IMR-90 (cell line): ENCODE measurements around the gene PITPNM2. TPM values are rescaled to one million over a fixed set of nuclear protein-coding genes. Genes with fewer than 3 reads are reported as not detected.

Experiments used
- ATAC-seq: fragments of 200-7000 bp; cut with Tn5 transposase; 2 replicates; pipeline ENCODE4 v1.9.1; 2020; ENCODE audit warnings: low read depth, mild to moderate bottlenecking, moderate library complexity
- BruUV-seq: library from RNA; stranded (reverse); fragments of 400-500 nt; replicated peaks from 2 replicates; lab custom pipeline; 2021; lab: Mats Ljungman, UMichigan
- CTCF ChIA-PET: fragments of 300-600 bp; formaldehyde crosslinking; extraction: SDS; loops from one replicate; lab custom pipeline; 2021; ENCODE audit warnings: antibody characterized with exemption; lab: Yijun Ruan, JAX
- POLR2A ChIA-PET: fragments of 300-600 bp; sonication (Branson Sonifier 250); formaldehyde crosslinking; loops from one replicate; lab custom pipeline; 2022; ENCODE audit warnings: antibody characterized with exemption; ENCODE audit not compliant: unreplicated experiment; lab: Charles Lee
- DNase-seq: peaks from one replicate; pipeline ENCODE4 v3.0.0; 2013
- H2AFZ ChIP-seq: replicated peaks from 2 replicates; pipeline ENCODE3; 2013; ENCODE audit warnings: low read length, mild to moderate bottlenecking; ENCODE audit not compliant: poor library complexity
- H2AK5ac ChIP-seq: 2 replicates; pipeline ENCODE4 v1.6.1; 2013; ENCODE audit warnings: low read depth, low read length, inconsistent platforms
- H2AK9ac ChIP-seq: replicated peaks from 2 replicates; pipeline ENCODE3; 2013; ENCODE audit warnings: mild to moderate bottlenecking, low read depth, low read length, moderate library complexity; ENCODE audit not compliant: poor library complexity
- H2BK120ac ChIP-seq: 2 replicates; pipeline ENCODE4 v1.6.1; 2013; ENCODE audit warnings: low read depth, low read length, inconsistent platforms
- H2BK15ac ChIP-seq: 3 replicates; pipeline ENCODE4 v1.6.1; 2013; ENCODE audit warnings: low read depth, low read length, inconsistent platforms
- H2BK20ac ChIP-seq: 2 replicates; pipeline ENCODE4 v1.6.1; 2013; ENCODE audit warnings: low read depth, mild to moderate bottlenecking, inconsistent platforms, low read length, moderate library complexity
- H2BK5ac ChIP-seq: 2 replicates; pipeline ENCODE4 v1.6.1; 2013; ENCODE audit warnings: mild to moderate bottlenecking, low read depth, low read length, inconsistent platforms; ENCODE audit not compliant: poor library complexity, severe bottlenecking
- H3K14ac ChIP-seq: replicated peaks from 2 replicates; pipeline ENCODE4 v1.6.1; 2013; ENCODE audit warnings: low read depth, low read length, inconsistent platforms
- H3K18ac ChIP-seq: 2 replicates; pipeline ENCODE4 v1.6.1; 2013; ENCODE audit warnings: low read depth, low read length, control low read depth
- H3K23ac ChIP-seq: 2 replicates; pipeline ENCODE4 v1.6.1; 2013; ENCODE audit warnings: low read depth, low read length, inconsistent platforms
- H3K27ac ChIP-seq: 2 replicates; pipeline ENCODE4 v1.5.1; 2013; ENCODE audit warnings: mild to moderate bottlenecking, control low read depth, low read length; ENCODE audit not compliant: insufficient read depth
- H3K27me3 ChIP-seq: 2 replicates; pipeline ENCODE4 v1.6.1; 2013; ENCODE audit warnings: low read length; ENCODE audit not compliant: control insufficient read depth, insufficient read depth
- H3K36me3 ChIP-seq: 2 replicates; pipeline ENCODE4 v1.6.1; 2013; ENCODE audit warnings: low read length, mixed read lengths; ENCODE audit not compliant: control insufficient read depth, insufficient read depth
- H3K4ac ChIP-seq: 2 replicates; pipeline ENCODE4 v1.6.1; 2013; ENCODE audit warnings: low read depth, low read length, inconsistent platforms
- H3K4me1 ChIP-seq: 2 replicates; pipeline ENCODE4 v1.6.1; 2013; ENCODE audit warnings: low read length, mixed read lengths; ENCODE audit not compliant: control insufficient read depth, insufficient read depth
- H3K4me2 ChIP-seq: 2 replicates; pipeline ENCODE4 v1.6.1; 2013; ENCODE audit warnings: low read depth, mild to moderate bottlenecking, control low read depth, low read length, moderate library complexity
- H3K4me3 ChIP-seq: 2 replicates; pipeline ENCODE4 v1.5.1; 2013; ENCODE audit warnings: low read depth, mild to moderate bottlenecking, control low read depth, low read length, moderate library complexity; ENCODE audit not compliant: insufficient read depth
- H3K56ac ChIP-seq: 2 replicates; pipeline ENCODE4 v1.6.1; 2013; ENCODE audit warnings: low read length, inconsistent platforms; ENCODE audit not compliant: insufficient read depth; ENCODE audit errors: extremely low read depth
- H3K79me1 ChIP-seq, 2 experiments: 2 replicates each; pipeline ENCODE4 v1.6.1; 2013; ENCODE audit warnings: low read length in 2 of 2, inconsistent platforms in 1 of 2, low read depth in 1 of 2
- H3K9ac ChIP-seq: 2 replicates; pipeline ENCODE4 v1.6.1; 2013; ENCODE audit warnings: low read depth, low read length, control low read depth
- H3K9me1 ChIP-seq: 2 replicates; pipeline ENCODE4 v1.6.1; 2013; ENCODE audit warnings: low read length, inconsistent platforms; ENCODE audit not compliant: insufficient read depth
- H3K9me3 ChIP-seq: 2 replicates; pipeline ENCODE4 v1.6.1; 2013; ENCODE audit warnings: low read length; ENCODE audit not compliant: control insufficient read depth, insufficient read depth
- H4K20me1 ChIP-seq: 2 replicates; pipeline ENCODE4 v1.6.1; 2013; ENCODE audit warnings: low read length, inconsistent platforms; ENCODE audit not compliant: insufficient read depth
- H4K5ac ChIP-seq: 2 replicates; pipeline ENCODE4 v1.6.1; 2013; ENCODE audit warnings: mild to moderate bottlenecking, low read depth, low read length, control low read depth
- H4K8ac ChIP-seq, 2 experiments: 2 replicates each; pipeline ENCODE4 v1.6.1; 2013; ENCODE audit warnings: low read depth in 2 of 2, low read length in 2 of 2, control low read depth in 1 of 2, inconsistent platforms in 1 of 2
- H4K91ac ChIP-seq: 2 replicates; pipeline ENCODE4 v1.6.1; 2013; ENCODE audit warnings: low read depth, low read length, inconsistent platforms; ENCODE audit not compliant: insufficient read depth
- CEBPB ChIP-seq: IDR thresholded peaks from 2 replicates; pipeline ENCODE4 v1.6.1; 2012; ENCODE audit warnings: low read depth, low read length, improper control_type of control experiment
- RCOR1 ChIP-seq: IDR thresholded peaks from 2 replicates; pipeline ENCODE4 v1.6.1; 2012; ENCODE audit warnings: mild to moderate bottlenecking, low read length, improper control_type of control experiment; ENCODE audit not compliant: insufficient replicate concordance
- WGBS, 2 experiments: methylation state at CpG; one replicate each; pipeline versions ENCODE4 v1.1.5 to v1.1.7; 2013; ENCODE audit warnings: missing lambda C conversion rate in 2 of 2; ENCODE audit not compliant: insufficient read length in 1 of 2; ENCODE audit errors: extremely low coverage in 2 of 2; 5-methylcytosine and 5-hydroxymethylcytosine counted together
- dilution Hi-C: fragments of 300-500 bp; cut with HindIII; formaldehyde crosslinking; loops from one replicate; pipeline ENCODE4 v1.14.3; 2018; ENCODE audit warnings: low sequenced_read_pairs; ENCODE audit not compliant: unreplicated experiment
- in situ Hi-C: fragments of 300-500 bp; cut with MboI; formaldehyde crosslinking; loops from 3 replicates; pipeline ENCODE4 v1.14.3; 2019; ENCODE audit warnings: low sequenced_read_pairs, inconsistent platforms, mixed read lengths
- intact Hi-C: fragments of 100-400 bp; cut with micrococcal nuclease; formaldehyde crosslinking; loops from 2 replicates; pipeline ENCODE4 v1.10.0; 2022
- polyA plus RNA-seq, 3 experiments: library from polyadenylated mRNA; depleted of rRNA; stranded (reverse); fragments of >200 nt; gene quantifications; 2 replicates each; pipeline ENCODE4 v1.2.3, GENCODE V29; 2012; ENCODE audit warnings: low replicate concordance in 1 of 3
- total RNA-seq: library from RNA; depleted of rRNA; stranded (reverse); fragments of >200 nt; gene quantifications from 2 replicates; pipeline ENCODE4 v1.2.3, GENCODE V29; 2012

PITPNM2 gene
- total and polyA plus RNA-seq, 2 of the 4 experiments (the other 2 are of a cell fraction), result 1.6 to 3.0 TPM

- TF ChIP-seq RCOR1, result no peak
Observed at GRCh38 chr12:123160801-123161487, 10.1 kb upstream of the PITPNM2 start (continued).

GRCh38 chr12:123153906-123154305 lies 3.0 kb upstream of the PITPNM2 start:
- no peak overlapping the region for H2BK120ac ChIP-seq
- no peak for ATAC-seq
- peaks cover 3% of the 10 kb centered on the region; the same call in 1 of the 2 replicates for H3K36me3 ChIP-seq
- H3K9ac ChIP-seq, result no peak overlapping the region
- H2AFZ ChIP-seq, result no peak overlapping the region
- BruUV-seq, result no TSS peak
- no peak overlapping the region for H3K14ac ChIP-seq
- no peaks in the 10 kb centered on the region for H3K27me3 ChIP-seq
- intact Hi-C loops, result no loop called here
- H3K18ac ChIP-seq, result no peak overlapping the region
- peaks cover 0 to 20% of the 10 kb centered on the region in 2 experiments for H3K79me1 ChIP-seq
- dilution Hi-C loops, result no loop called here
- H2BK15ac ChIP-seq, result no peak overlapping the region
- no peak overlapping the region for H3K4me3 ChIP-seq
- H4K5ac ChIP-seq, result no peak overlapping the region
- H3K56ac ChIP-seq, result no peak overlapping the region
- no peaks in the 10 kb centered on the region for H3K9me3 ChIP-seq
- in situ Hi-C loops, result no loop called here
- no peak overlapping the region for H3K4ac ChIP-seq
- H2AK5ac ChIP-seq, result no peak overlapping the region
- no CpG with 5 or more reads among the region's 2 CpGs for WGBS, 2 experiments
- H4K91ac ChIP-seq, result no peak overlapping the region
- TF ChIP-seq CEBPB, result no peak
- no peaks in the 10 kb centered on the region; the same call in 1 of the 2 replicates for H3K9me1 ChIP-seq
- H4K20me1 ChIP-seq, result no peaks in the 10 kb centered on the region
- CTCF ChIA-PET, result interaction anchor here (0.6 kb wide), 1 partner anchor 85 kb away, joined by 3 read pairs; no protein-coding TSS in a partner anchor
- peaks cover 15% of the 10 kb centered on the region for H3K4me1 ChIP-seq
- no peak overlapping the region for H2BK20ac ChIP-seq
- no peak overlapping the region; the same call in 1 of the 2 replicates for H3K23ac ChIP-seq
- H4K8ac ChIP-seq, result no peak overlapping the region
- H3K27ac ChIP-seq, result no peak overlapping the region
- no peak overlapping the region for H2AK9ac ChIP-seq
- POLR2A ChIA-PET, result no interaction called here
- H2BK5ac ChIP-seq, result no peak overlapping the region
- H3K4me2 ChIP-seq, result no peak overlapping the region
- no peak for DNase-seq
